GM18526 (cell line): Measurements from ENCODE around the gene MAPK1.

ENCODE experiments used
- POLR2A ChIP-seq: IDR thresholded peaks from 3 replicates; pipeline ENCODE4 v1.6.1; 2011; ENCODE audit not compliant: insufficient read length; ENCODE audit errors: extremely low read depth

The MAPK1 gene

GRCh38 chr22:21741790-21742189 is 125.7 kb downstream of the MAPK1 start:
- no peak for TF ChIP-seq POLR2A

DNA sequence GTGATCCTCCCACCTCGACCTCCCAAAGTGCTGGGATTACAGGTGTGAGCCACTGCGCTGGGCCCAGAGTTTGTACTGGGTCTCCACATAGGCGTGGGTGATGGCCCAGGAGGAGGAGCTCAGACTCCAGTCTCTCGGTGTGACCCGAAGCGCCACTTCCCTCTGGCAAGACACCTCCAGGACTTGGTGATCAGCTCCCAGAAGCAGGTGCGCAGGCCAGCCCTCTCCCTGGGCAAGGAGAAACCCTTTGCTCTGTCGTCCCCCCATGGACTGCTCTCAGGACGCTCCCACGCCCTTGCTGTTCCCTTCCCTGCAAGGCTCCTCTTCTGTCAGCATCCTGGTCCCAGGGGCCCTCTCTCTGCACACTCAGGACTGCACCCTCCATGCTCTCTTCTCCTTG is 126.4 kb downstream of the MAPK1 start:
- TF ChIP-seq POLR2A, result no peak

DNA sequence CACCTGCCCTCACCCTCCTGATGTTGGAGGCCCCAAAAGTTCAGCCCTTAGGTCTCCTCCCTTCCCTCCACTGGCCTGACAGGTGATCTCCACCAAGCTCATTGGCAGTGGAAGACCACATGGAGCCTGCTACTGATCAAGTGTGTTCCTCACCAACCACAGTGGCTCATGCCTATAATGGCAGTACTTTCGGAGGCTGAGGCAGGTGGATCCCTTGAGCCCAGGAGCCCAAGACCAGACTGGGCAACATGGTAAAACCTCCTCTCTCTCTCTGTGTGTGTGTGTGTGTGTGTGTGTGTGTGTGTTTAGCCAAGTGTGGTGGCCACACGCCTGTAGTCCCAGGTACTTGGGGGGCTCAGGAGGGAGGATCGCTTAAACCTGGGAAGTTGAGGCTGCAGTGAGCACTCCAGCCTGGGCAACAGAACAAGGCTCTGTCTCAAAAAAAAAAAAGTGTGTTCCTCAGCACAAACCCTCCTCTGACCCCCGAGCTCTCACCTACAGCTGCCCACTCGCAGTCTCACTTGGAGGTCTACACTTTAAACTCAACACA is 127.5 kb downstream of the MAPK1 start:
- TF ChIP-seq POLR2A, result no peak

- no peak for TF ChIP-seq POLR2A
Measured at GRCh38 chr22:21738966-21739365, 128.5 kb downstream of the MAPK1 start.

GRCh38 chr22:21738081-21738480 is 129.4 kb downstream of the MAPK1 start:
- TF ChIP-seq POLR2A, result no peak

DNA sequence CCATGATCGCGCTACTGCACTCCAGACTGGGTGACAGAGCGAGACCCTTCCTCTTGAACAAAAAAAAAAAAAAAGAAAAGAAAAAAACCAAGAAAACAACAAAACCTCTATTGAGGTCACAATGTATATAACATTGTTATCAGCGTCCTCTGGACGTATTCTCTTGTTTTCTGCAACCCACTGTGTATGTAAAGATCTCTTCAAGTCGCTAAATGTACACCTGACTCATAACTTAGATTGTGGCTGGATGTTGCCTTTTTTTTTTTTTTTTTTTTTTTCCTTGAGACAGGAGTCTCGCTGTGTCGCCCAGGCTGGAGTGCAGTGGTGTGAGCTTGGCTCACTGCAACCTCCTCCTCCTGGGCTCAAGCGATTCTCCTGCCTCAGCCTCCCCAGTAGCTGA is 130.5 kb downstream of the MAPK1 start:
- no peak for TF ChIP-seq POLR2A

DNA sequence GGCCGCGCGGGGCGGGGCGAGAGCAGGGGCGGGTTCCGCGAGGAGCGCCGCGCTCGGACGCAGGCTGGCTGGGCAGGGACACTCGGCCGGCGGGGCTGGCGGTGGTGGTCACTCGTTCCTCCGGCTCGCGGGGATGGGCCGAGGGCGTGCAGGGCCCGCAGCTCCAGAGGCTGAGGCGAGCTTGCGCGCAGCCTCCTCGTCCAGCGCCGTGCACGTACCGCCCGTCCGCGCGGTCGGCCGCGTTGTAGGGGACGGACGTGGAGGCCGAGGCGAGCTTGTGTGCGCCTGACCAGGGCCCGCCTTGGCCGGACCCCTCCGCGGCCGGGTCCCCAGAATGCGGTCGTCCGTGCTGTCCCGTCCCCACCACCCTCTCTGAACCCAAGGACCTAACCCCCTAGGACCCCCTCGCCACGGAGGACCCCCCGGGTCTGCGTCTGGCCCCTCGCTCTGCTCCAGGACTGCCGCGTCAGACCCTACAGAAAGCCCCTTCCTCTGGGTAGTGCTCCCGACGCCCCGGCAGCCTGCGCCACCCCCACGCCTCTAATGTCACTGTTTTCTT is 131.3 kb downstream of the MAPK1 start:
- no peak for TF ChIP-seq POLR2A

- peak; percentile 31 for TF ChIP-seq POLR2A
Measured at GRCh38 chr22:21735200-21736083, 132.0 kb downstream of the MAPK1 start, which contains the start of gene YPEL1. YPEL1 (minus strand) TSS chr22:21735794; CDS start chr22:21710744, 25,050 bp downstream.

DNA sequence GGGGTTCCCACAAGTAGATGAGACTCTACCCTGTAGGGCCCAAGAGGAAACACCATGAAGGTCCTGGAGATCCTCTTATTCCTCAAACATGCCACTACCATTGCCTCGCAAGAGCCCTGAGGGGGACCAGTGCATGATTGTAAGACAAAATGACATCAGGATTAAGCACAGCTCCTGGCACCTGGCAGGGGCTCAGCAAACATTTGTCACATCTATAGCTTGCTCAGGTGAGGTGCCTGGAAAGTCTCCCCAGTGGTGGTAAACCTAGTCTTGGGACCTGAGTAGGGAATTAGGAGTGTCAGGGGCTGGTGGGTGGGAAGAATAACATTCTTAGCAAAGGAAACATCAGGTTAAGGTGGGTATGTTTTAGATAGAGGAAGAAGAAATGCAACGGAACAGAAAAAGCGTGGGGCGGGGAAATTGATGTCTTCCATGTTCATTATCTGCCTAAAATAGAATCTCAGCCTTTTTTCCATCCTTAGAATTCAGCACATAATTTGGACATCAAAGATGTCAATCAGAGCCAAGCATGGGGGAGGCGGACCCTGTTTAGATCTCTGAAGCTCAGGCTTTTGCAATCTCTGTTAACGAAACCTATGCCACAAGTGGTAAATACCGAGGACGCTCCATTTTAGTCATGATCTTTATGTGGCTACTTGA is 132.8 kb downstream of the MAPK1 start:
- no peak for TF ChIP-seq POLR2A

- TF ChIP-seq POLR2A, result no peak
Measured at GRCh38 chr22:21731503-21731902, 135.9 kb downstream of the MAPK1 start.

- TF ChIP-seq POLR2A, result no peak
Measured at GRCh38 chr22:21730535-21731308, 136.7 kb downstream of the MAPK1 start.

DNA sequence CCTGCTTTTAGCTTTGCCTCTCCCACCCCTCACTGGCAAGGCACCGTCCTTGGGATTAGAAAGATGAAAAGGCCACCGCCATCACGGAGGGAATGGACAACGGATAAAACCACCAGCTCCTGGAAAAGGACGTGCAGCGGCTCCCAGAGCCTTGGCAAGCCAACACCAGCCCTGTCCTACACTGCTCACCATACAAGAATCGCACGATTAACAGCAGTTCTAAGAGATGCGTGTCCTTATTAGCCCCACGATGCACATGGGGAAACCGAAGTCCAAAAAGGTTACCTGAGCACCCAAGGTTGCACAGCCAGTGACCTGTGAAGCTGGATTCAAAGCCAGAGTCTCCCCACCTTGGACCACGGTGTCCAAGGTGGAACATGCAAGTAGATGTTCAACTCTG is 139.2 kb downstream of the MAPK1 start:
- no peak for TF ChIP-seq POLR2A

GRCh38 chr22:21727768-21728167 is 139.7 kb downstream of the MAPK1 start:
- no peak for TF ChIP-seq POLR2A

DNA sequence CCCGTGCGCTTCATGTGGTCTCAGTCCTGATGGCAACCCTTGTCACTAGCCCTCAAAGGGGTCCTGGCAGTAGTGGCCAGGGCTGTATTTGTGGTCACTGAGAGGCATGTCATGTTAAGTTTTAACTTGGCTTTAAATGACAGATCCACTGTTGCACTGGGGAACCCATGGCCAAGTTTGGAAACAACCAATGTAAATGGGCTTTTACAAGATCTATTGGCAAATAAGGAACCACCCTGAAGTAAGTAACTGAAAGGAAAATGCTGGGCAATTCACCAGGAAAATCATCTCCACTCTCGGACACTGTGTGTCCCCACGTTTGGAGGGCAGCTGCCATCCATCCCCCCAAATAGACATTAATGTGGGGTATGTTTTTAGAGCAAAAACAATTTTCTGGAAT is 140.3 kb downstream of the MAPK1 start:
- no peak for TF ChIP-seq POLR2A

GRCh38 chr22:21726650-21727049 is 140.8 kb downstream of the MAPK1 start:
- no peak for TF ChIP-seq POLR2A

- no peak for TF ChIP-seq POLR2A
Measured at GRCh38 chr22:21725956-21726649, 141.3 kb downstream of the MAPK1 start.
